Measurements from ENCODE around the gene USP34. TPM values are rescaled to one million over a fixed set of nuclear protein-coding genes. Genes with fewer than 3 reads are reported as not detected.

USP34 gene
- total RNA-seq, 1 experiment from 2014 or later: 76.3 TPM

GRCh38 chr2:61288070-61288841 is 182.6 kb downstream of the USP34 start:
- Histone ChIP-seq H3K27me3 (ENCODE audit: insufficient read depth, low read length) (no peaks in the 10 kb centered on the region), H3K9me2 (ENCODE audit: insufficient read depth) (no peaks in the 10 kb centered on the region), H3K27ac (ENCODE audit: low read depth, low read length) (no peak overlapping the region), H4K20me1 (ENCODE audit: insufficient read depth) (peaks cover 11% of the 10 kb centered on the region; the same call in 1 of the 2 replicates), H3K79me2 (ENCODE audit: insufficient read depth, low read length) (no peaks in the 10 kb centered on the region), H3K4me1 (ENCODE audit: control insufficient read depth in 1 of 2, insufficient read depth in 2 of 2, low read length in 2 of 2) (no peaks in the 10 kb centered on the region), H3K4me2 (ENCODE audit: low read length) (no peak overlapping the region), H3K9ac (ENCODE audit: low read length) (no peak overlapping the region), H3K36me3 (ENCODE audit: control insufficient read depth in 1 of 2, insufficient read depth in 2 of 2, low read length in 2 of 2) (peaks cover 4 to 8% of the 10 kb centered on the region in 2 experiments; a peak in 3 of 4 replicates), H3K9me3 (ENCODE audit: control insufficient read depth in 1 of 2, insufficient read depth in 1 of 2, low read depth in 1 of 2, low read length in 2 of 2) (no peaks in the 10 kb centered on the region), H3K4me3 (replicated peaks in 1 of 2; ENCODE audit: low read depth in 1 of 2, low read length in 2 of 2) (no peak overlapping the region), H2AFZ (ENCODE audit: low read depth, low read length, poor library complexity, severe bottlenecking) (no peak overlapping the region)
- intact Hi-C loops (cut with micrococcal nuclease): no loop called here
- BruUV-seq (replicated peaks): no TSS peak
- RAD21 ChIA-PET (ENCODE audit: low non-redundant PET in 1 of 2, low total read pairs in 2 of 2, uncharacterized antibody in 2 of 2, unreplicated experiment in 2 of 2): no interaction called here
- DNase-seq (ENCODE audit: low read depth, low spot score) (no peak), ATAC-seq (no peak)
- POLR2A ChIA-PET: no interaction called here
- TF ChIP-seq CEBPB (IDR thresholded peaks at IDR 0.05; ENCODE audit: low read depth): peak; percentile 82
- TF ChIP-seq JUND (IDR thresholded peaks at IDR 0.05): no peak
- CTCF ChIA-PET: no interaction called here

- ATAC-seq (no peak), DNase-seq (ENCODE audit: low read depth, low spot score) (no peak)
- peaks cover 6 to 12% of the 10 kb centered on the region in 2 experiments; a peak in 3 of 4 replicates for H3K36me3 ChIP-seq (ENCODE audit: control insufficient read depth in 1 of 2, insufficient read depth in 2 of 2, low read length in 2 of 2)
- H2AFZ ChIP-seq (ENCODE audit: low read depth, low read length, poor library complexity, severe bottlenecking): no peak overlapping the region
- no TSS peak for BruUV-seq (replicated peaks)
- H3K9ac ChIP-seq (ENCODE audit: low read length): no peak overlapping the region
- H3K4me1 ChIP-seq (ENCODE audit: control insufficient read depth in 1 of 2, insufficient read depth in 2 of 2, low read length in 2 of 2): no peaks in the 10 kb centered on the region
- no peaks in the 10 kb centered on the region for H3K79me2 ChIP-seq (ENCODE audit: insufficient read depth, low read length)
- H3K4me3 ChIP-seq (replicated peaks in 1 of 2; ENCODE audit: low read depth in 1 of 2, low read length in 2 of 2): no peak overlapping the region
- H3K27ac ChIP-seq (ENCODE audit: low read depth, low read length): no peak overlapping the region
- ChIA-PET CTCF (no interaction called here), POLR2A (no interaction called here), RAD21 (ENCODE audit: low non-redundant PET in 1 of 2, low total read pairs in 2 of 2, uncharacterized antibody in 2 of 2, unreplicated experiment in 2 of 2) (no interaction called here)
- no peaks in the 10 kb centered on the region for H3K27me3 ChIP-seq (ENCODE audit: insufficient read depth, low read length)
- H3K4me2 ChIP-seq (ENCODE audit: low read length): no peak overlapping the region
- intact Hi-C loops (cut with micrococcal nuclease): no loop called here
- H4K20me1 ChIP-seq (ENCODE audit: insufficient read depth): peaks cover 11% of the 10 kb centered on the region; the same call in 1 of the 2 replicates
- H3K9me3 ChIP-seq (ENCODE audit: control insufficient read depth in 1 of 2, insufficient read depth in 1 of 2, low read depth in 1 of 2, low read length in 2 of 2): no peaks in the 10 kb centered on the region
- no peaks in the 10 kb centered on the region for H3K9me2 ChIP-seq (ENCODE audit: insufficient read depth)
- no peak for TF ChIP-seq FOSL1 (IDR thresholded peaks at IDR 0.05; ENCODE audit: low read depth)
- no peak for TF ChIP-seq EZH2phosphoT487 (IDR thresholded peaks at IDR 0.05; ENCODE audit: borderline replicate concordance)
- no peak for TF ChIP-seq ZBTB33 (IDR thresholded peaks at IDR 0.05; ENCODE audit: extremely low read depth, insufficient replicate concordance, low read length)
- no peak for TF ChIP-seq SP1 (IDR thresholded peaks at IDR 0.05; ENCODE audit: low read depth)
- TF ChIP-seq ZNF274 (IDR thresholded peaks at IDR 0.05; ENCODE audit: low read depth, low read length): no peak
- TF ChIP-seq EZH2 (IDR thresholded peaks at IDR 0.05): no peak
- no peak for TF ChIP-seq ATF3 (IDR thresholded peaks at IDR 0.05)
- TF ChIP-seq RAD21 (IDR thresholded peaks at IDR 0.05; ENCODE audit: low read depth): no peak
- TF ChIP-seq SIN3A (IDR thresholded peaks at IDR 0.05; ENCODE audit: low read depth): no peak
- TF ChIP-seq POLR2A (IDR thresholded peaks at IDR 0.05; ENCODE audit: borderline replicate concordance, extremely low read depth, insufficient read depth, insufficient read length): no peak
- TF ChIP-seq MAX (IDR thresholded peaks at IDR 0.05): no peak
- no peak for TF ChIP-seq REST (IDR thresholded peaks at IDR 0.05; ENCODE audit: low read depth)
- no peak for TF ChIP-seq POLR2AphosphoS5 (IDR thresholded peaks at IDR 0.05; ENCODE audit: low read depth, low read length)
- TF ChIP-seq CBX3 (IDR thresholded peaks at IDR 0.05; ENCODE audit: low read depth): no peak
- TF ChIP-seq JUND (IDR thresholded peaks at IDR 0.05): no peak
Measured at GRCh38 chr2:61287254-61287653, 183.6 kb downstream of the USP34 start.

Measured in HCT116 (cell line).